GDM1 (cell line): ENCODE results near the gene MAN2A1.

Experiments used
- DNase-seq: peaks from one replicate; lab custom pipeline; 2025; lab: John Stamatoyannopoulos, UW

The MAN2A1 gene

DNA sequence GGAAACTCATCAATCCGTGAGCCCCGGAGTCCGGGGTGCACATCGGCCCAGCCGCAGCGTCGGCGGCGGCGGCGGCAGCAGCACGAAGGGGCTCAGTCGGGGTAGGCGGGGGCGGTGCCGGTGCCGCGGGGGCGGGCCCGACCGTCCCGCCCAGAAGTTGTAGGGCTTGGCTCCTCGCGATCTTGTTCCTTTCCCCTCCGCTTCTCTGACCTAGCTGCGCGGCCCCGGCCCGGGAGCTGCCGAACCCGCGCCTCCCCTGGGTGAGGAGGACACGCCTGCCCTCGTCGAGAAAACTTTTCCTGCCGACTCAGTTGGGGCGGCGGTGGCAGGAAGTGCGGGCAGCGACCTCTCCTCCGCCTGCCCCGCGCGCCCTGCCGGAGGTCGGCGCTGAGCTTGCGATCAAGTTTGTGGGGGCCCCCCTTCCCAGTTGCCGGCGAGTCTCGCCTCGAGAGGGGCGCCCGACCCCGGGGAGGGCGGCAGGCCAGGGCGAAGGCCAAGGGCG, at the start of gene MAN2A1:
Gene MAN2A1 (plus strand): TSS at position 188 of the 502 bp plus-strand sequence. CDS start 491 bp downstream, outside the sequence.
- peak; percentile 76 for DNase-seq

DNA sequence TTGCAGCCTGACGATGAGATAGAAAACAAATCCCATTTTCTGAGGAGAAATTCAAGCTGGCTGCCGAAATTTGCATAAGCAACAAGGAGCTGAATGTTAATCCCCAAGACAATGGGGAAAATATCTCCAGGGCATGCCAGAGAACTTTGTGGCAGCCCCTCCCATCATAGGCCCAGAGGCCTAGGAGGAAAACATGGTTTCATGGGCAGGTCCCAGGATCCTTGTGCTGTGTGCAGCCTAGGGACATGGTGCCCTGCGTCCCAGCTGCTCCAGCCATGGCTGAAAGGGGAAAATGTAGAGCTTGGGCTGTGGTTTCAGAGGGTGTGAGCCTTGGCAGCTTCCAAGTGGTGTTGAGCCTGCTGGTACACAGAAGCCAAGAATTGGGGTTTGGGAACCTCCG, 48.8 kb upstream of the MAN2A1 start:
- no peak for DNase-seq

DNA sequence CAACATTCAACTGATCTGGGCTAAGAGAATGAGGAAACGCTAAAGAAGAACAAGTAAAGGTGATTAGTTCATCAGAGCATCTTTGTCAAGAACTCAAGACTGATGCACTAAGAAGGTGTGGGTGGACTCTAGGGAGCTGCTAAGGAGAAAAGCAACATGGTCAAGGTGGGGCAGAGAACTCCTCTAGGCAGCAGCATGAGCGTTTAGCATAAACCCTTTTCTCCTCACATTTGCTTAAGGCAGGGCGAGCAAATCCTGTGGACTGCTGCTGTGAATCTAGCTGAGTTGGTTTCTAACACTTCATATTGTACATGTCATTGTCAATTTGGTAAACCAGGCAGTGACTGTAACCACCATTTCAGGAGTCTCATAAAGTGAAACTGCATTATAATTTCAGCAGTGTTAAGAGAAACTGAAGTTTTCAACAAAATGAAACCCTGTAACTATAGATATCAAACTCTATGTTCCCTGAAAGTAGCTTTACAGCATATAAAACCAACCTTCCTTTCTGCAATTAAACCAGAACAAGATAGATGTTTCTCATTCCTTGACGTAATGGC, 45.9 kb upstream of the MAN2A1 start:
- no peak for DNase-seq

DNA sequence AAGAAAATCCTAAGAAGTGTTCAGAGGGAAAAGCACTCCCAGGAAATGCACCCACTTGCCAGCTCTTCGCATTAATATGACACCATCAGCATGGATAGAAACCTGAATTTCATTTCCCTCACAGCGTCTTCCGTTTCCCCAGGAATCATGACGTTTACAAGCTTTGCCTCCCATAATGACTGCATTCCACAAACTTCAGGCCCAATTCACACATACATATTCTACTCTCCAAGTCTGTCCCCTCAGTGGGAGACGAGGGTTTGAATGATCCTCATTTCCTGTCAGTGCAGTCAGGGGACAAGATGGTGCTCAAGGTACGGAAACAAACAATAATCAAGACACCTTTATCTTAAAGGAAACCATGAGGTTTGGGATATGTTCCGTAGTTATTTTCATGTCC, 44.9 kb upstream of the MAN2A1 start:
- DNase-seq, result no peak

DNA sequence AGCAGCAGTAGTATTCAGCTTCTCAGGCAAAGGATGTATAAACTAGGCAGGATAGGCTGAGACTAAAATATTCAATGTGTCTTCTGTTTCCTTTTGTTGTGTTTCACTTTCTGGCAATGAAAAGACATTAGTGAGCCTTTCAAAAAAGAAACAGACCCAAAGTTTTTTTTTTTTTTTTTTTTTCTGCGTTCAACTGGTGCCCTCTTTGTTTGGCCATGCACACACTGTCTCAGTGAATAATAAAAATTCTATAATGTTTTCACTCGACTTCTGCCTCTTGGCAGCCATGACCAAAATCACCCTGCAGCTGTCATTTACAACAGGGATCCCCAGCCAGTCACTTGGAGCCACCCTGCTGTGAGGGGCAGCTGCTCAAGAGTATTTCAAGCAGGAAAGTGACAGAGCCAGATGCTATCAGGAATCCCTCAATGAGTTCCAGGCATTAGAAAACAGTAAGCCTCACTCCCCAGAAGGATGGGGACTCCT, 44.0 kb upstream of the MAN2A1 start:
- no peak for DNase-seq

DNA sequence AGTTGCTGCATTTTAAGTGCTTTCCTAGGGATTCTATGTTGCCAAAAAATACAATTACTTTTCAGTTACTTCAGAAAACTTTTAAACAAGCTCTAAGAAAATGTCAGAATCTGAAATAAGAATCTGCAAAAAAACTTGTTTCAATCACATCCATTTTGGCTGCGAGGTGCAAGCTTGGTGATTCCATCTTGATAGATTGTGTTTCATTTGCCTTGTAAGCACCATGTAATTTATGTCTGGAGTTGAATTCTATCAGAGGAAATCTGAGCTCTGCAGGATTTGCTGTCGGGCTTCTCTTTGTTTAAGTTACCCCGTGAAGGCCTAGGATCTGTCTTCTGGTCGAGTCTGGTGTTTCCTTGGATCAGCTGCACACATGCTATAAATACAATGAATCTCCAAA, 40.4 kb upstream of the MAN2A1 start:
- no peak for DNase-seq

DNA sequence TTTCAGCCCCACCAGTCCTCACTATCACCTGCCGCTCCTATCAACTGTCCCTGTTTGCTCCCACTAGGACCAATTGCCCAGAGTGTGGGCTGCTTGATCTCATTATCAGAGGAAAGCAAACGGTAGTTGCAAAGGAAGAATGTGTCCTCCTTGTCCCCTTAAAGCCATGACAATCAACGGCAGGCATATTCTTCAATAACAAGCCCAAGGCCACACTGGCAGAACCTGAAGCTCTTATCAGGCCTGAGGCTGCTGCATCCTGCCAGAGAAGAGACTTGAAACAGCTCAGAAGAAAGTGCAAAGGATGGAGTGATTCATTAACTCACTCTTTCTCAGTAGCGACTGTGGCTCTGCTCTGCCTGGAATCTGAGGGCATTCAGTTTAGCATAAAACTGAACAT, 39.2 kb upstream of the MAN2A1 start:
- DNase-seq, result no peak

DNA sequence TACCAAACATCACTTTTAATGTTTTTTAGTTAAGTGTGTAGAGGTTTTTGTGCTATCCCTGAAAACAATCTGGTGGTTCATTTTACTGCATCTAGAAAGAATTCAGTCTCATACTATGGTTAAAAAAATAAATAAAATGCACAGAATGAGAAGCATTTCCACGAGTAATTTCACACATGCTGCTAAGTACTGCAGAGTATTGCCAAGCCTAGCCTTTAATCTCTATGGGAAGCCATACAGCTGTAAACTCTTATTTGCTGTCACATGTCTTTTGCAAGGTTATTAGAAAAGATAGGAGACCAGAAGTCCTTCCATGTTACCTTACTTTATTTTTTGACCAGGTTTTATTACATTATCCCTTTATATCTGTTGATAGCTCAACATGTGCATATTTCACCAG, 37.6 kb upstream of the MAN2A1 start:
- DNase-seq, result no peak

DNA sequence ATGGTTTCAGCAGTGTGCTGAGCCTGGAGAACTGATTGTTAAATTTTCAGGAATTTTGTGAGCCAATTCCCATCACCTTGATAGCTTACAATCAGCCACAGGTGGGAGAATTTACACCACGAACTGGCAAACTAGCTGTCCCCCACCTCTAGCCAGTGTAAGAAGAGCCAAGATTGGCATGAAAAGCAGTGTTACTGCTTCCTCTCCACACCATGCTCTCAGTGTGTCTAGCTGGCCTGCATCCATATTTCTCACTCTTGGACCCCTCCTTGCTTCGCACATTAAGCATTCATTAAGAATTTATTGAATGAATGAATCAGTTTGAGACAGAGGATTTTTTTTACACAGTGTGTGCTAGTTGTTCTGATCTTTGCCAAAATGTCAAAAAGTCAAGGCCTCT, 36.7 kb upstream of the MAN2A1 start:
- DNase-seq, result no peak

DNA sequence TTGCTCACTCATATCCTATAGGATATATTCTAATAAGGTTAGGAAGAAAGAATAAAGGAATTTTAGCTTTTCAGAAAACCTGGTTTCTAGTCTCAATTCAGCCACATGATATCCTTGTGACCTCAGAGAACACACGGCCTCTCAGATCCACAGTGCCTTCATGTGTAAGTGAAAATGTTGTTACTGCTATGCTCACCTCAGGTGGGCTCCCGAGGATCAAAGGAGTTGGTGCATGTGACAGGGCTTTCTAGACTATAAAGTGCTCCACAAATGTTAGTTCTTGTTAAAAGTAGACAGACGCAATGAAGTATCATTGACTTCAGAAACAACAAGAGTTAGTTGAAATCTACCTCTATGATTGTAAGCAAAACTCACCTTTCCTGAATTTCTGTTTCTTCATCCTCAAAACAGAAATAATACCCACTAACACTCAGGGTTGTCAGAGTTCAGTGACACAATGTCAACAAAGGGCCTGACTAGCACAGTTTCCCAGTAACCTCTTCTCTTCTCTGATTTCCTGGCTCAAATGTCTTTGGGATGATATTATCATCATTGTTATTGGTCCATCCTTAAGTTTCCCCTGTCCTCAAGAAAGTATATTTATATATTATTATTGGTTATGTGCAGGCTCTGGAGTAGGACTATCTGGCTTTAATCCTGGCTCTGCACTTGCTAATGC, 36.0 kb upstream of the MAN2A1 start:
- DNase-seq, result no peak

DNA sequence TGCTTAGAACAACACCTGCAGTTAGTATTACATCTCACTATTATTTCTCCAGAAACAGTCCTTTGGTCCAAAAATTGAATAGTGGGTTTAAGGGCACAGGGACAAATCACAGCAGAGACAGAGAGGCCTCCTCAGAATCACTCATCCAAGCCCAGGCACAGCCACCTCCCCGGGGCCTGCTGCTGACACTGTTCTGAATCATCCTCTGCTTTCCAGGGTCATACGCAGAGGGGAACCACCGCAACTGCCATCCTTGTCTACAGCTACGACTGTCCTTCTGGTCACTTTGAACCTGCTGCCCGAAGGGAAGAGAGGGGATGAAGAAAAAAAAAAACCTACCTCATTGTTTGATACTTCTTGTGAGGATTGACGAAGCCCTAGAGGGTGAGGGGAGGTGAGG, 35.3 kb upstream of the MAN2A1 start:
- no peak for DNase-seq

DNA sequence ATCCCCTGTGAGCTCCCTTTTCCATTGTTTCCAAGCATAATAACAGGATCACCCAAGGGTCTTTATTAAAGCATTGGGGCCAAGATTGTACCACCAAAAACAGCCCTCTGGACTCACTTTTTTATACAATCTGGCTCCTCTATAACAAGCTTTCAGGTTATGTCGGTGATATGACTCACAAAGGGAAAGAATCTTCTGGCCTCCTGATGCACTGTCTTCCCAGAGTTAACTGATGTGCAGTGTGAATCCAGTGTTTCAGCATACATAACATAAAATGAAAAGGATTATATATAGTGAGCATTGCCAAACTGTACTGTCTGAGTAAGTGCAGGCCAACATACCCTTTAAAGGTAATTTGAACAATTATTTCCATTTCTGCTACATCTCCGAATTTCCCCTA, 33.9 kb upstream of the MAN2A1 start:
- no peak for DNase-seq

DNA sequence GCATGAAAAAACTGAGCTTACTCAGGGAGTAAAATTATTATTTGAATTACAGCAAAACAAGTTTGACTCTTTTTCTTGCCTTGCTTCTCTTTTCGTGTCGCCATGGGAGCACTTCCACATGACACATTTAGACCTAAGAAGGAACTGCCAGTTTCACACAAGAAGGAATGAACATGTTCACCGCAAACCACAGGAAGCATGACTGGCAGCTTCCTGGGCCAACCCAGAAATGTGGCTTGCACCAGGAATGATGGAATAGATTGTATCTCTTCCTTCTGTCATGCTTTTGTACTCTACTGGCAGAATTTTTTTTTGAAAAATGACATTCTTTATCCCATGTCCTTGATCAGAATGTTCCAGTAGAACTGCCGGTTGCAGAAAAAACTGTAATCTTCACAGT, 32.9 kb upstream of the MAN2A1 start:
- DNase-seq, result peak; percentile 94

DNA sequence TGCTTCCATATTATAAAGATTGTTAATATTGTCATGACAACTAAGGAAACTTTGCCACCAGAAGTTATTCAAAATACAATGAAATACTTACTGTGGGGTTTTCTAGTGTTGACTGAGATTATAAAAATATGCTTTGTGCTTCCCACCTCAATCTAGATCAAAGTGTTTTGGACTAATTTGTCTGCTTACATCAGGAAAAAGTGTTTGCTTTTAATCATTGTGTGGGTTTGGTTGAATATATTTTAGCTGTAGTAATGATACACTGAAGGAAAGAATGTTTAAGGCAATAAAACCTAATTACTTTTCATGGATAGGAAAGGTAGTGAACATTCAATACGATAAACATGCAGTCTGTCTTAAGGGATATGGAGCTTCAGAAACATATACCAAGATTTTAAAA, 29.8 kb upstream of the MAN2A1 start:
- DNase-seq, result no peak

DNA sequence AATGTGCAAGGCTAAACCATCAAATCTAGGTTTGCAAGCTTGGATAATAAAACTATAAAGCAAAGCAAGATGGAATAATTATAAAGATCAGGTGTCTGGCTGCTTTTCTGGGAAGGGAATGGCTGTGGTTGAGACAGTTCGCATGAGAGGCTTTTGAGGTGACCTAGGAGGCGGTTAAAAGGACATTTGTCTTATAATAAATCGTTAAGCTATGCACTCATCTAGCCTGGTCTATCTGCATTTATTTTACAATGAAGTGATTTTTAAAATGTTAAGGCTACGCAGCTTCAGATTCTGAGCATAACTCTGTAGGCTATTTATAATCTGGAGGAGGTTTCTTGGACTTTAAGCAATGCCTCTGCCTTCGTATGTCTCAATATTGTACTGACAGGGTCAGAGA, 29.4 kb upstream of the MAN2A1 start:
- DNase-seq, result no peak

DNA sequence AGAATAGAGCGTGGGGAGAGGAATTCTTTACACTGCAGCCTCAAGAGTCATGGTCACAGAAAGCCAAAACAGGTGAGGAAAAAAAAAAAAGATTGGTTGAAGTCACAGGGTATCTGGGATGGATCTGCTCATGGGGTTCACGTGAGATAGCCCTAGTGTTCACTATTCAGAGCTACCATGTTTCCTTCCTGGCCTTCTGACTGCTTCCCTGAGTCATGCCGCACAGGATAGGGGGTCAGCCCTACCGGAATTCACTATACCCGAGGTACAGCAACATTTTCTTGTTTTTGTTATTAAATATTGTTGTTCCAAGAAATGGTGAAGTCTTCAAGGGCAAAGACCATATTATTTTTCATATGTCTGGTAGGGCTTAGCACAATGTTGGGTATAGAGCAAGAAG, 21.5 kb upstream of the MAN2A1 start:
- DNase-seq, result no peak

DNA sequence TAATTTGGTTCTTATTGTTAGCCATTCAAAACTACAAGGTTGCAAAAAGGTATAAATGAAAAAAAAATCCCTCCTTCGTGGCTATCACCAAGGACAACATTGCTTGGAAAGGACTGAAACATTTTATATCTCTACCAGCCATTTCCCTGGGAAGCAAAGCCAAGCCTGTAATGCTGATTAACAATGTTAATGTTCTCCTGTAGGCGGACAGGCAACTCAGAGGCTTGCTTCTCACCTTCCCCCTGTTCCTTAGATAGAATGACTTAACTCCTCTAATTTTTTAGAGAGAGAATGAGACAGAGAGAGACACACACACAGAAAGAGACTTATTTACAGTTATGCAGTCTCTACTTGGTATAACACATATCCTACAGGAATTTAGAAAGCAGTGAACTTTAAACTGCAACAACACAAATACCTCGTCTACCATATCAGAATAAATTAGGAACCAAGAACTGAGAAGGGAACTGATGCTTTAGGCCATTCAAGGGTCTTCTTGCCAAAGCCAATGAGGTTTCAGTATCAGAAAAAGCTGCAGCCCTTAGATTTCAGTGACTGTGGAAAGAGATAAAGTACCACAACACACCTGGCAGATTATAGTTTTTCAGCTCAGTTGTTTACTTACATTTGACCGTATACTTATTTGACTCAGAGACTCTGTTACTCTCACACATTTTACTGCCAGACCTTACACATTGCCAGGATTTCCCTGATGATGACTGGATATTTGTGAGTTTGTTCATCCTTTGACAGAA, 20.9 kb upstream of the MAN2A1 start:
- no peak for DNase-seq

DNA sequence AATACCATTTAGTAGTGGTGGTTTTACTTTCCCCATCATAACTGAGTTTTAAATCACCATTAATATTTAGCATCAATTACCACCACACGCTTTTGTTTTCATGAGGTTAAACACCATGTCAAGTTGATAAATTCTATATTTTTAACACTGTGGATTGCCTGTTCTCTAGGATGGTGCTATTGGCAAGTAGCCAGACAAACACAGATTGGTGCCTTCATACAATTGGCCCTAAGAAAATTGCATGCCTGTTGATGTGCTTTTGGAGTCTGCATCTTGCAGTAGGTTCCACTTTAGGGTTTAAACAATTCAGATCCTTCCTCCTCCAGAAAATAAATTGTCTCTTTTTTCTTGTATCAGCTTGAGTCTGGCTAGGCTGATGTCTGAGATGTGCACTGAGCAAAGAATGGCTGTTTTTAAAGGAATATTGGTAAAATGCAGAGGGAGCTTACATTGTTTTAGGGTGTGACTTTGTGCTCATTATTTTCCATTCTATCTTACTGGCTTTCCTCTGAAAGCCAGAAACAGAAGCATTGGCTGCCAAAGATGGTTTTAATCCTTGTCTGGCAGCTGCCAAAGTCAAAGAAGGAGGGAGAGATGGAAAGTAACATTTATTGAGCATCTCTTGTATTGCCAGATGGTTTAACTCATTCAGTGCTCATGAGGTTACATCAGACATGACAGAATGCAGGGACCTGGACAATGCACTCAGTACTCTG, 19.6 kb upstream of the MAN2A1 start:
- DNase-seq, result no peak

DNA sequence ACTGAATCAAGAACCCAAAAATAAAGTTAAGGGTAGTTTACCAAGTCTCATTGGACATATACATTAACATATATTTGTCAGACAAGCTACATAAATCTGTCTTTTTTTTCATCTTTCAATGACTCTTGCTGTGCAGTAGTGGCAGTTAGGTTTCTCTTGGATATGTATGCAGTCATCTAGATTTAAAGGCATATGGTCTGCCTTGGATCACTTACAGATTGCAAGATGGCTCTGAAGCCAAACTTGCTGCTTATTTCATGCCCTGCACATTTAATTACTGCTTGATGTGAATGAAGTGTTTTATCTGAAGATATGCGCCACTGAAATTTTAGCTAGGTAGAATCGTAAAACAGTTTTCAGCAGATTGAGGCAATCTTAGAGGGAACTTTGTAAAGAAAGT, 18.6 kb upstream of the MAN2A1 start:
- DNase-seq, result no peak

DNA sequence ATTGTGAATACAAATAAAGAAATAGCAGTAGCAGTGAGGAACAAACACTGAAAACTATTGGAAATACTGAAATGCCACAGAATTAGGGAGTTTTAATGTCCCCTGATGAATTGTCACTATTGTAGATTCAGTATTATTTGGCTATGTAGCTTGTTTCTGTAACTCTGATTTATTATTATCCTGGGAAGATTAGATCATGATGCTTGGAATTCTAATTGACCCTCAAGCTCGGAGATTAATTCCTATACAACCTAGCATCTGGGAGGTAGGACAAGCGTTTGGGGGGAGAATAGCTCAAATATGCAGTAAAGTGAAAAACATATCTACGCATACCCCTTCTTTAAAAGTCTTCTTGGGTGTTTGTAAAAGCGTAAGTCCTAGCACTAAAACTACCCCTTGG, 15.1 kb upstream of the MAN2A1 start:
- no peak for DNase-seq

DNA sequence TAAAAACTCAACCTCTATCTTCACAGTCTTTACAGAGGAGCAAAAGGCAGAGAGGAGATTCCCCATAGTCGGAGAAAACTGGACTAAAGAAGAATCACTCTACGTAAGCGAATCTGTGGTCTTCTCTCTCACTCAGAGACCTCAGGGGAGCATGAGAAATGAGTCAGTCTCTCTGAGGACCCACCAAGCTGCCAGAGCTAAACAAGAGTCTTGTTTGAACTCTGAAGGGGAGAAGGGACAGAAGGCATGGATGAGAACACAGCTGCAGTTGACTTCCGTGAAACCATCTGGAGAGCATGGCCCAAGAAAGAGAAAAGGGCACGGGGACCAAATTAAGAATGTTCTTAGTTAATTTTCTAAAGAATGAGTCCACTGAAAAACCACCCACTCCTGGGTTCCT, 12.8 kb upstream of the MAN2A1 start:
- no peak for DNase-seq

DNA sequence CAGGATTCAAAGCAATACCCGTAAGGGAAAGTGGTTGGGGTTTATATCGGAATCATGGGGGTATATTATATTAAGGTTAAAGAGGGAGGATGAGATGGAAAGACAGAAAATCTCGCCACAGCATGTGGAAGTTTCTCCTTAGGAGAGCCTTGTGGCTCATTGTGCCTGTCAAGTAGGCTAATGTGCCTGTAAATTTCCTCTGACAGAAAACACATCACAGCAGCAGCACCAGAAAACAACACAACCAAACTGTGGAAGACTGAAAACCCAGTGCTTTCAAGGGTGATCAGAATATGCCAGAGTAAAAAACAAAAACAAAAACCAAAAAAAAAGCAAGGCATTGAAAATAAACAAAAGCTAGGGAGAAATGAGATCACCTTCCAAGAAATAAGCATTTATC, 11.3 kb upstream of the MAN2A1 start:
- DNase-seq, result no peak

DNA sequence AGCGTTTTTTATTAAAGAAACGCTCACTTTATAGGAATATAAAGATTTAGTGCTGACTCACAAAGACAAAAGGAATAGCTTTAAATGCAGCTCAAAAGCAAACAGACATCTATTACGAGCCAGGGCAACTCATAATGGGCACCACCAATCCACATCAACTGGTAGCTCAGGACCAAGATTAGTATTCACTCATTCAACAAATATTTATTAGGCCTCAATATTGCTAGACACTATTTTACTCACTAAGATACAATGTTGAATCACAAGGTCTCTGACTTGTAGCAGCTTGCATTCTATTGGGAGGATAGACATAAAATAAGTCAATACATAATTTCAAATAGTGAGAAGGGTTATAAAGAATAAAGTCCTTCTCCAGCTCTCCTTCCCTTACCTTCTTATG, 8.0 kb upstream of the MAN2A1 start:
- no peak for DNase-seq
